Left lung (tissue), 10 donors: ENCODE results near the gene PHYHIPL. TPM values are rescaled to one million over a fixed set of nuclear protein-coding genes. Genes with fewer than 3 reads are reported as not detected.

Source experiments
- ATAC-seq: fragments of 200-7000 bp; cut with Tn5 transposase; one replicate; pipeline ENCODE4 v1.9.1; 2020; ENCODE audit warnings: moderate library complexity
- DNase-seq, 4 donors: peaks; one replicate each; pipeline ENCODE4 v3.0.0-alpha.2; 2013 to 2020
- H3K27ac ChIP-seq, 2 donors: fragments of 200-600 bp; sonication (generic) in 1 of 2; one replicate each; pipeline versions ENCODE4 v1.5.0 to v1.8.0; 2020 to 2021
- H3K27me3 ChIP-seq, 2 donors: fragments of 200-600 bp; sonication (generic) in 1 of 2; one replicate each; pipeline versions ENCODE4 v1.5.0 to v1.8.0; 2020 to 2021
- H3K36me3 ChIP-seq, 2 donors: fragments of 200-600 bp; sonication (generic) in 1 of 2; one replicate each; pipeline versions ENCODE4 v1.5.0 to v1.8.0; 2020 to 2021
- H3K4me1 ChIP-seq, 2 donors: fragments of 200-600 bp; one replicate each; pipeline ENCODE4 v1.8.0; 2021
- H3K4me3 ChIP-seq, 2 donors: fragments of 200-600 bp; sonication (generic) in 1 of 2; one replicate each; pipeline versions ENCODE4 v1.5.0 to v1.8.0; 2020 to 2021; ENCODE audit warnings: mild to moderate bottlenecking in 1 of 2
- H3K9me3 ChIP-seq, 2 donors: fragments of 200-600 bp; sonication (generic) in 1 of 2; one replicate each; pipeline versions ENCODE4 v1.5.0 to v1.8.0; 2020 to 2021
- CTCF ChIP-seq, 2 donors: fragments of 200-600 bp; sonication (generic) in 1 of 2; IDR thresholded peaks; one replicate each; pipeline versions ENCODE4 v1.5.0 to v1.8.0; 2021; ENCODE audit warnings: antibody characterized with exemption in 2 of 2
- intact Hi-C, 2 donors: fragments of 100-400 bp; cut with DNase I; formaldehyde crosslinking; loops; one replicate each; pipeline versions ENCODE4 v1.11.2 to v1.14.2; 2022
- polyA plus RNA-seq, 6 donors: library from polyadenylated mRNA; unstranded; fragments of 120-200 nt; gene quantifications; one replicate each; pipeline ENCODE4 v1.2.1, GENCODE V29; 2013; ENCODE audit not compliant: insufficient read length in 6 of 6
- total RNA-seq, 2 donors: library from RNA; stranded (reverse); fragmentation: NEBNext Ultra II Directional; extraction: Animal tissue kit (Norgen Biotek cat#: 25700); gene quantifications; one replicate each; pipeline ENCODE4 v1.2.1, GENCODE V29; 2021
- donor health status: DM: no; HTN: yes; CAD: no.
- donor health status: DM: no; HTN: no; CAD: no.

Gene PHYHIPL
- total and polyA plus RNA-seq, 8 donors = 0.50 to 1.1 (median 0.68) TPM; not detected in 2

- TF ChIP-seq CTCF (IDR thresholded peaks at IDR 0.05) = no peak
- ATAC-seq (no peak), DNase-seq (no peak)
- no peak overlapping the region for H3K27ac ChIP-seq
- H3K4me3 ChIP-seq = no peak overlapping the region
- no peaks in the 10 kb centered on the region for H3K36me3 ChIP-seq
- H3K4me1 ChIP-seq = no peaks in the 10 kb centered on the region
- H3K9me3 ChIP-seq = no peaks in the 10 kb centered on the region
- intact Hi-C loops = loop anchor here in 1 of 2 donors (10.0 kb wide), 2 partner anchors 341 to 381 kb away; no protein-coding TSS in a partner anchor
- no peaks in the 10 kb centered on the region for H3K27me3 ChIP-seq
Measured at GRCh38 chr10:59243611-59244195, 67.3 kb downstream of the PHYHIPL start.

- ATAC-seq (no peak), DNase-seq (no peak)
- H3K9me3 ChIP-seq = no peaks in the 10 kb centered on the region
- no peak overlapping the region for H3K27ac ChIP-seq
- TF ChIP-seq CTCF (IDR thresholded peaks at IDR 0.05) = no peak
- no peaks in the 10 kb centered on the region for H3K4me1 ChIP-seq
- H3K4me3 ChIP-seq = no peak overlapping the region
- no peaks in the 10 kb centered on the region for H3K27me3 ChIP-seq
- H3K36me3 ChIP-seq = no peaks in the 10 kb centered on the region
- intact Hi-C loops = loop anchor here in 1 of 2 donors (10.0 kb wide), 2 partner anchors 340 to 380 kb away; no protein-coding TSS in a partner anchor
Measured at GRCh38 chr10:59244871-59245270, 68.4 kb downstream of the PHYHIPL start.

GRCh38 chr10:59245686-59246085 lies 69.2 kb downstream of the PHYHIPL start:
- ATAC-seq (no peak), DNase-seq (no peak)
- no peaks in the 10 kb centered on the region for H3K36me3 ChIP-seq
- H3K4me1 ChIP-seq = no peaks in the 10 kb centered on the region
- intact Hi-C loops = loop anchor here in 1 of 2 donors (10.0 kb wide), 2 partner anchors 339 to 379 kb away; no protein-coding TSS in a partner anchor
- TF ChIP-seq CTCF (IDR thresholded peaks at IDR 0.05) = no peak
- no peak overlapping the region for H3K27ac ChIP-seq
- H3K27me3 ChIP-seq = no peaks in the 10 kb centered on the region
- H3K4me3 ChIP-seq = no peak overlapping the region
- no peaks in the 10 kb centered on the region for H3K9me3 ChIP-seq

DNA sequence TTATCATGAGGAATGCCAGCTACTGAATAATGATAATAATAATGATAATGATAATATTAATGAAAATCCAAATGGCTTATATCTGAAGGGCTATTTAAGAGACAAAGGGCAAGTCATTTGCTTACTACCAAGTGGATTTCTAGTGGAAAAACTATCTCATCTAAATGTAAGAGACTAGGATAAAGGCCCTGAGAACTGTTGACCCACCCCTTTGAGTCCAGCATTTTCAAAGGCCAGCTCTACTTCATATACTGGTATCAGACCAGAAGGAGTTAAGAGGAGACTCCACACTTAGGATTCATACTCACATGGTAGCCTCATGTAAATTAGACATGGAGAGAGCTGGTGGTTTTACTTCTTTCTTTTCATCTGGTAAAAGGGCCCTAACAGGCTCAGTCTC lies 76.0 kb downstream of the PHYHIPL start:
- no peaks in the 10 kb centered on the region for H3K27me3 ChIP-seq
- no peak overlapping the region for H3K27ac ChIP-seq
- H3K4me1 ChIP-seq = no peaks in the 10 kb centered on the region
- DNase-seq (no peak), ATAC-seq (no peak)
- no peak overlapping the region for H3K4me3 ChIP-seq
- intact Hi-C loops = no loop called here
- TF ChIP-seq CTCF (IDR thresholded peaks at IDR 0.05) = no peak
- H3K36me3 ChIP-seq = no peaks in the 10 kb centered on the region
- no peaks in the 10 kb centered on the region for H3K9me3 ChIP-seq

- TF ChIP-seq CTCF (IDR thresholded peaks at IDR 0.05) = no peak
- H3K4me1 ChIP-seq = no peaks in the 10 kb centered on the region
- no peak for DNase-seq
- intact Hi-C loops = no loop called here
- H3K27ac ChIP-seq = no peak overlapping the region
- H3K4me3 ChIP-seq = no peak overlapping the region
- H3K36me3 ChIP-seq = no peaks in the 10 kb centered on the region
- H3K9me3 ChIP-seq = no peaks in the 10 kb centered on the region
- ATAC-seq = no peak
- H3K27me3 ChIP-seq = no peaks in the 10 kb centered on the region
Measured at GRCh38 chr10:59255463-59255862, 79.0 kb downstream of the PHYHIPL start.
